SK-N-SH (cell line): ENCODE data around the gene CISD1.

Source experiments
- MXI1 ChIP-seq: IDR thresholded peaks from 2 replicates; pipeline ENCODE4 v1.6.1; 2012; ENCODE audit warnings: mild to moderate bottlenecking, low read depth, low read length, improper control_type of control experiment
- POLR2AphosphoS5 ChIP-seq: IDR thresholded peaks from 2 replicates; pipeline ENCODE4 v1.6.1; 2012; ENCODE audit warnings: low read depth, low read length
- SIN3A ChIP-seq: IDR thresholded peaks from 2 replicates; pipeline ENCODE4 v1.6.1; 2012; ENCODE audit warnings: low read depth, mild to moderate bottlenecking, low read length, moderate library complexity, borderline replicate concordance
- SMC3 ChIP-seq: IDR thresholded peaks from 2 replicates; pipeline ENCODE4 v1.6.1; 2012; ENCODE audit warnings: low read depth, low read length, improper control_type of control experiment
- TAF1 ChIP-seq: IDR thresholded peaks from 2 replicates; pipeline ENCODE4 v1.6.1; 2012; ENCODE audit warnings: low read depth, mild to moderate bottlenecking, low read length, moderate library complexity, borderline replicate concordance
- TCF12 ChIP-seq: IDR thresholded peaks from 2 replicates; pipeline ENCODE4 v1.4.0; 2012
- USF1 ChIP-seq: IDR thresholded peaks from 2 replicates; pipeline ENCODE4 v1.4.0; 2012; ENCODE audit warnings: low read depth, borderline replicate concordance
- TF ChIP-seq, protein P1 (sequence below): IDR thresholded peaks from 2 replicates; pipeline ENCODE4; 2012
- TF ChIP-seq, protein P2 (sequence below): fragments of 200-600 bp; sonication (generic); IDR thresholded peaks from 2 replicates; pipeline ENCODE4 v1.6.1; 2017; ENCODE audit warnings: antibody characterized with exemption, mild to moderate bottlenecking, moderate library complexity

GRCh38 chr10:58266003-58266825 is 2.7 kb upstream of the CISD1 start:
- TF ChIP-seq, protein P1, sequence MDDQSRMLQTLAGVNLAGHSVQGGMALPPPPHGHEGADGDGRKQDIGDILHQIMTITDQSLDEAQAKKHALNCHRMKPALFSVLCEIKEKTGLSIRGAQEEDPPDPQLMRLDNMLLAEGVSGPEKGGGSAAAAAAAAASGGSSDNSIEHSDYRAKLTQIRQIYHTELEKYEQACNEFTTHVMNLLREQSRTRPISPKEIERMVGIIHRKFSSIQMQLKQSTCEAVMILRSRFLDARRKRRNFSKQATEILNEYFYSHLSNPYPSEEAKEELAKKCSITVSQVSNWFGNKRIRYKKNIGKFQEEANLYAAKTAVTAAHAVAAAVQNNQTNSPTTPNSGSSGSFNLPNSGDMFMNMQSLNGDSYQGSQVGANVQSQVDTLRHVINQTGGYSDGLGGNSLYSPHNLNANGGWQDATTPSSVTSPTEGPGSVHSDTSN: no peak
- no peak for TF ChIP-seq USF1
- TF ChIP-seq SMC3: no peak
- TF ChIP-seq MXI1: no peak
- TF ChIP-seq, protein P2, sequence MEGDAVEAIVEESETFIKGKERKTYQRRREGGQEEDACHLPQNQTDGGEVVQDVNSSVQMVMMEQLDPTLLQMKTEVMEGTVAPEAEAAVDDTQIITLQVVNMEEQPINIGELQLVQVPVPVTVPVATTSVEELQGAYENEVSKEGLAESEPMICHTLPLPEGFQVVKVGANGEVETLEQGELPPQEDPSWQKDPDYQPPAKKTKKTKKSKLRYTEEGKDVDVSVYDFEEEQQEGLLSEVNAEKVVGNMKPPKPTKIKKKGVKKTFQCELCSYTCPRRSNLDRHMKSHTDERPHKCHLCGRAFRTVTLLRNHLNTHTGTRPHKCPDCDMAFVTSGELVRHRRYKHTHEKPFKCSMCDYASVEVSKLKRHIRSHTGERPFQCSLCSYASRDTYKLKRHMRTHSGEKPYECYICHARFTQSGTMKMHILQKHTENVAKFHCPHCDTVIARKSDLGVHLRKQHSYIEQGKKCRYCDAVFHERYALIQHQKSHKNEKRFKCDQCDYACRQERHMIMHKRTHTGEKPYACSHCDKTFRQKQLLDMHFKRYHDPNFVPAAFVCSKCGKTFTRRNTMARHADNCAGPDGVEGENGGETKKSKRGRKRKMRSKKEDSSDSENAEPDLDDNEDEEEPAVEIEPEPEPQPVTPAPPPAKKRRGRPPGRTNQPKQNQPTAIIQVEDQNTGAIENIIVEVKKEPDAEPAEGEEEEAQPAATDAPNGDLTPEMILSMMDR: no peak
- TF ChIP-seq TAF1: no peak
- no peak for TF ChIP-seq SIN3A
- no peak for TF ChIP-seq POLR2AphosphoS5
- no peak for TF ChIP-seq TCF12
